Thymus (tissue), 11 donors: ENCODE data around the gene TWF2. TPM values are rescaled to one million over a fixed set of nuclear protein-coding genes. Genes with fewer than 3 reads are reported as not detected.

ENCODE experiments used
- DNase-seq, 9 donors: peaks; one replicate each; pipeline ENCODE4 v3.0.0-alpha.2; 2013; ENCODE audit warnings: low spot score in 9 of 9, low read depth in 6 of 9, missing footprints in 1 of 9
- H3K27ac ChIP-seq, 2 donors: one replicate each; pipeline ENCODE4 v1.5.1; 2013; ENCODE audit warnings: control low read depth in 1 of 2, low read depth in 1 of 2, low read length in 1 of 2, mild to moderate bottlenecking in 1 of 2, moderate library complexity in 1 of 2
- H3K27me3 ChIP-seq, 2 donors: one replicate each; pipeline ENCODE4 v1.5.1; 2013; ENCODE audit warnings: low read length in 1 of 2; ENCODE audit not compliant: control insufficient read depth in 2 of 2, insufficient read depth in 1 of 2
- H3K36me3 ChIP-seq, 2 donors: one replicate each; pipeline ENCODE4 v1.5.1; 2013; ENCODE audit warnings: low read length in 1 of 2, mild to moderate bottlenecking in 1 of 2, moderate library complexity in 1 of 2; ENCODE audit not compliant: control insufficient read depth in 2 of 2, insufficient read depth in 2 of 2
- H3K4me1 ChIP-seq, 2 donors: one replicate each; pipeline ENCODE4 v1.5.1; 2013; ENCODE audit warnings: low read length in 2 of 2; ENCODE audit not compliant: control insufficient read depth in 2 of 2, insufficient read depth in 2 of 2
- H3K4me3 ChIP-seq, 2 donors: one replicate each; pipeline ENCODE4 v1.5.1; 2013; ENCODE audit warnings: low read length in 2 of 2, control low read depth in 1 of 2, mild to moderate bottlenecking in 1 of 2
- H3K9me3 ChIP-seq, 2 donors: one replicate each; pipeline ENCODE4 v1.5.1; 2013; ENCODE audit warnings: low read length in 1 of 2, mild to moderate bottlenecking in 1 of 2; ENCODE audit not compliant: control insufficient read depth in 2 of 2, insufficient read depth in 1 of 2
- WGBS: extraction: QIAGEN DNeasy Blood & Tissue Kit; methylation state at CpG from one replicate; pipeline ENCODE4 v1.1.7; 2013; 5-methylcytosine and 5-hydroxymethylcytosine counted together
- polyA plus RNA-seq: library from polyadenylated mRNA; stranded (reverse); fragments of 200-250 nt; gene quantifications from one replicate; pipeline ENCODE4 v1.2.3, GENCODE V29; 2013
- total RNA-seq: library from RNA; stranded (reverse); fragments of 120-200 nt; gene quantifications from one replicate; pipeline ENCODE4 v1.2.4, GENCODE V29; 2013
- donor health status: healthy.

Gene TWF2
- total and polyA plus RNA-seq, 2 donors = 60.5 to 62.6 TPM

- H3K27ac ChIP-seq = peak within 1 kb of the TSS; percentile 66 to 95
- H3K9me3 ChIP-seq = peaks cover 0 to 6% of the 10 kb centered on the region in 2 donors
- H3K36me3 ChIP-seq = peaks cover 31 to 32% of the 10 kb centered on the region in 2 donors
- peaks cover 0 to 10% of the 10 kb centered on the region in 2 donors for H3K27me3 ChIP-seq
- peaks cover 16 to 61% of the 10 kb centered on the region in 2 donors for H3K4me1 ChIP-seq
- 4% methylated on average over 98 of the region's 98 CpGs for WGBS
- peak in 2 of 9 donors; percentile 51 to 70 for DNase-seq
- peak within 1 kb of the TSS; percentile 61 to 66 for H3K4me3 ChIP-seq
Measured at GRCh38 chr3:52245322-52246263, 6.6 kb upstream of the TWF2 start, which contains the start of gene PPM1M. PPM1M (plus strand) TSS chr3:52245759; CDS start chr3:52245825, 66 bp downstream.

- Histone ChIP-seq H3K9me3 (peaks cover 0 to 6% of the 10 kb centered on the region in 2 donors), H3K27me3 (peaks cover 0 to 10% of the 10 kb centered on the region in 2 donors), H3K4me1 (peaks cover 26 to 64% of the 10 kb centered on the region in 2 donors), H3K27ac (peak overlapping the region in 1 of 2 donors; percentile 33), H3K36me3 (peaks cover 16 to 18% of the 10 kb centered on the region in 2 donors), H3K4me3 (no peak overlapping the region)
- 83% methylated on average over 9 of the region's 9 CpGs for WGBS
- no peak for DNase-seq
Measured at GRCh38 chr3:52243791-52244628, 5.1 kb upstream of the TWF2 start.

GRCh38 chr3:52242039-52242438, 3.1 kb upstream of the TWF2 start:
- Histone ChIP-seq H3K27ac (no peak overlapping the region), H3K27me3 (peaks cover 0 to 10% of the 10 kb centered on the region in 2 donors), H3K4me3 (no peak overlapping the region), H3K9me3 (peaks cover 0 to 6% of the 10 kb centered on the region in 2 donors), H3K36me3 (no peaks in the 10 kb centered on the region), H3K4me1 (peaks cover 35 to 73% of the 10 kb centered on the region in 2 donors)
- 100% methylated on average over 1 of the region's 1 CpG for WGBS
- no peak for DNase-seq

GRCh38 chr3:52240886-52241370, 2.0 kb upstream of the TWF2 start:
- 97% methylated on average over 4 of the region's 4 CpGs for WGBS
- Histone ChIP-seq H3K27me3 (peaks cover 0 to 8% of the 10 kb centered on the region in 2 donors), H3K9me3 (peaks cover 0 to 6% of the 10 kb centered on the region in 2 donors), H3K4me3 (no peak overlapping the region), H3K4me1 (peaks cover 37 to 71% of the 10 kb centered on the region in 2 donors), H3K36me3 (peaks cover 2 to 6% of the 10 kb centered on the region in 2 donors), H3K27ac (peak overlapping the region in 1 of 2 donors; percentile 97)
- DNase-seq = no peak

- Histone ChIP-seq H3K4me3 (peak overlapping the region in 1 of 2 donors; percentile 93), H3K36me3 (peaks cover 7 to 12% of the 10 kb centered on the region in 2 donors), H3K4me1 (peaks cover 35 to 72% of the 10 kb centered on the region in 2 donors), H3K9me3 (peaks cover 0 to 6% of the 10 kb centered on the region in 2 donors), H3K27ac (peak overlapping the region; percentile 70 to 97), H3K27me3 (peaks cover 0 to 5% of the 10 kb centered on the region in 2 donors)
- WGBS = 86% methylated on average over 1 of the region's 1 CpG
- DNase-seq = peak in 7 of 9 donors; percentile 45 to 87 (median 73)
Measured at GRCh38 chr3:52240059-52240885, 1.3 kb upstream of the TWF2 start.

GRCh38 chr3:52238193-52238760, 681 bp downstream of the TWF2 start:
- H3K4me1 ChIP-seq = peaks cover 28 to 56% of the 10 kb centered on the region in 2 donors
- H3K4me3 ChIP-seq = peak overlapping the region; percentile 93
- no peak for DNase-seq
- peak overlapping the region in 1 of 2 donors; percentile 96 for H3K27ac ChIP-seq
- peaks cover 24 to 28% of the 10 kb centered on the region in 2 donors for H3K36me3 ChIP-seq
- no peaks in the 10 kb centered on the region for H3K27me3 ChIP-seq
- H3K9me3 ChIP-seq = no peaks in the 10 kb centered on the region
- WGBS = 28% methylated on average over 11 of the region's 11 CpGs

- H3K4me3 ChIP-seq = peak overlapping the region; percentile 93
Measured at GRCh38 chr3:52237657-52238172, 1.2 kb downstream of the TWF2 start.

More at GRCh38 chr3:52237657-52238172, 1.2 kb downstream of the TWF2 start:
- 65% methylated on average over 8 of the region's 8 CpGs for WGBS
- Histone ChIP-seq H3K9me3 (no peaks in the 10 kb centered on the region), H3K36me3 (peaks cover 28 to 33% of the 10 kb centered on the region in 2 donors), H3K4me1 (peaks cover 28 to 61% of the 10 kb centered on the region in 2 donors), H3K27me3 (no peaks in the 10 kb centered on the region), H3K27ac (peak overlapping the region; percentile 9 to 74)
- no peak for DNase-seq
